Stimulated activated CD8-positive, alpha-beta memory T cell treated with anti-CD3 and anti-CD28 coated beads, Interleukin-12 subunit alpha, Interleukin-12 subunit beta, amount 100 ng/mL, for 24 hours (primary cell): ENCODE results near the gene ESPL1.

ENCODE experiments used
- DNase-seq: peaks from one replicate; pipeline ENCODE4 v3.0.0-alpha.2; 2020; ENCODE audit errors: extremely low read depth

The ESPL1 gene

GRCh38 chr12:53267999-53268629, at the start of gene ESPL1:
Gene ESPL1, plus strand, starts transcription at chr12:53268299. Its CDS starts 468 bp downstream, at chr12:53268767.
- peak; percentile 67 for DNase-seq

GRCh38 chr12:53218551-53219291, 49.4 kb upstream of the ESPL1 start:
- DNase-seq = no peak

GRCh38 chr12:53219292-53219955, 48.7 kb upstream of the ESPL1 start:
- DNase-seq = no peak

- DNase-seq = no peak
Measured at GRCh38 chr12:53219956-53220693, 48.0 kb upstream of the ESPL1 start.

GRCh38 chr12:53220694-53221202, 47.4 kb upstream of the ESPL1 start:
- DNase-seq = peak; percentile 66

GRCh38 chr12:53221203-53222080, 46.7 kb upstream of the ESPL1 start:
- DNase-seq = no peak

- DNase-seq = no peak
Measured at GRCh38 chr12:53222170-53222721, 45.9 kb upstream of the ESPL1 start.

GRCh38 chr12:53222806-53223261, 45.3 kb upstream of the ESPL1 start:
- DNase-seq = no peak

GRCh38 chr12:53223389-53224060, 44.6 kb upstream of the ESPL1 start:
- DNase-seq = no peak

- no peak for DNase-seq
Measured at GRCh38 chr12:53224061-53224896, 43.8 kb upstream of the ESPL1 start.

GRCh38 chr12:53224897-53225634, 43.0 kb upstream of the ESPL1 start:
- no peak for DNase-seq

- DNase-seq = no peak
Measured at GRCh38 chr12:53225635-53226424, 42.3 kb upstream of the ESPL1 start.

- DNase-seq = no peak
Measured at GRCh38 chr12:53226815-53227214, 41.3 kb upstream of the ESPL1 start.

GRCh38 chr12:53227341-53227740, 40.8 kb upstream of the ESPL1 start:
- DNase-seq = no peak

- no peak for DNase-seq
Measured at GRCh38 chr12:53227836-53228235, 40.3 kb upstream of the ESPL1 start.

- no peak for DNase-seq
Measured at GRCh38 chr12:53229454-53229853, 38.6 kb upstream of the ESPL1 start.

GRCh38 chr12:53230108-53230845, 37.8 kb upstream of the ESPL1 start:
- DNase-seq = no peak
